IMR-90 (cell line): Measurements from ENCODE around the gene ZNF488. TPM values are rescaled to one million over a fixed set of nuclear protein-coding genes. Genes with fewer than 3 reads are reported as not detected.

Source experiments
- RCOR1 ChIP-seq: IDR thresholded peaks from 2 replicates; pipeline ENCODE4 v1.6.1; 2012; ENCODE audit warnings: mild to moderate bottlenecking, low read length, improper control_type of control experiment; ENCODE audit not compliant: insufficient replicate concordance
- polyA plus RNA-seq, 3 experiments: library from polyadenylated mRNA; depleted of rRNA; stranded (reverse); fragments of >200 nt; gene quantifications; 2 replicates each; pipeline ENCODE4 v1.2.3, GENCODE V29; 2012; ENCODE audit warnings: low replicate concordance in 1 of 3
- total RNA-seq: library from RNA; depleted of rRNA; stranded (reverse); fragments of >200 nt; gene quantifications from 2 replicates; pipeline ENCODE4 v1.2.3, GENCODE V29; 2012
- TF ChIP-seq, protein P1 (sequence below): fragments of 150-350 bp; IDR thresholded peaks from 2 replicates; pipeline ENCODE4 v1.6.1; 2017; ENCODE audit warnings: mild to moderate bottlenecking, antibody characterized with exemption, low read length, low read depth
- TF ChIP-seq, protein P2 (sequence below): fragments of 150-350 bp; IDR thresholded peaks from 2 replicates; pipeline ENCODE4 v1.6.1; 2016; ENCODE audit warnings: low read depth, mild to moderate bottlenecking, low read length, moderate library complexity, borderline replicate concordance

ZNF488 gene
- total and polyA plus RNA-seq, 2 of the 4 experiments (the other 2 are of a cell fraction): under 0.01 to 0.14 TPM

DNA sequence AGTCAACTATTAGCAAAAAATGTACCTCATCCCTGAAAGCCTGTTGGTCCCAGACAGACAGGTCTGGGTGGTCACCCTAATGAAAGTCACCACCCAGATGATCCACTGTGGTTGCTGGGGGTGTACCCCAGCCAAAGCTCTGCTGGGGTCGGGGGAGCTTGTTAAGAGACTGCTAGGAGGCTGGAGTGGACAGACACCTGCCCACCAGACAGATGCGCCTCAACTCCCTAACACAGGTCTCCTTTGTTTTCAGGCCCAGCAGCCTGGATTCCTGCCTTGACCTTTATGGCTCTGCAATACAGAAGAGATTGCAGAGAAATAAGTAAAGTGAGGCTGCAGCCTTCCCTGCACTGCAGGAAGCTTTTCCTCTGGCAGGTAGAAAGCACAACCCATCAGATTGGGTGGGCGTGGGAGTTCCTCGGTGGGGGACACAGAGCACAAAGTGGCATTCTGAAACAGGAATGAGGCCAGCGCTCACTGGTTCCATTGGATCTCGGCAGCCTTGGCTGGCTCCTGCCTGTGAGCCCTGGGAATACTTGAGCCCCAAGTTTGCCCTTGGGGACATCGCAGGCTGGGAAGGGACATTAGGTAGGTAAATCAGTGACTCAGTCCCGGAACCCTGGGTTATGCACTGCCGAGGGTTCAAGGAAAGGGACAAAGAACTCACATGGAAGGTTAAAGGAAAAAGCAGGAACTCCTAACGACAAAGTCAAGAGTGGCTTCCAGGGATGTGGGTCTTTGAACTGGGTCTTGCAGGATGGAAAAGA, 18.0 kb upstream of the ZNF488 start (continued):
- TF ChIP-seq, protein P1, sequence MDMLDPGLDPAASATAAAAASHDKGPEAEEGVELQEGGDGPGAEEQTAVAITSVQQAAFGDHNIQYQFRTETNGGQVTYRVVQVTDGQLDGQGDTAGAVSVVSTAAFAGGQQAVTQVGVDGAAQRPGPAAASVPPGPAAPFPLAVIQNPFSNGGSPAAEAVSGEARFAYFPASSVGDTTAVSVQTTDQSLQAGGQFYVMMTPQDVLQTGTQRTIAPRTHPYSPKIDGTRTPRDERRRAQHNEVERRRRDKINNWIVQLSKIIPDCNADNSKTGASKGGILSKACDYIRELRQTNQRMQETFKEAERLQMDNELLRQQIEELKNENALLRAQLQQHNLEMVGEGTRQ: no peak
- TF ChIP-seq, protein P2, sequence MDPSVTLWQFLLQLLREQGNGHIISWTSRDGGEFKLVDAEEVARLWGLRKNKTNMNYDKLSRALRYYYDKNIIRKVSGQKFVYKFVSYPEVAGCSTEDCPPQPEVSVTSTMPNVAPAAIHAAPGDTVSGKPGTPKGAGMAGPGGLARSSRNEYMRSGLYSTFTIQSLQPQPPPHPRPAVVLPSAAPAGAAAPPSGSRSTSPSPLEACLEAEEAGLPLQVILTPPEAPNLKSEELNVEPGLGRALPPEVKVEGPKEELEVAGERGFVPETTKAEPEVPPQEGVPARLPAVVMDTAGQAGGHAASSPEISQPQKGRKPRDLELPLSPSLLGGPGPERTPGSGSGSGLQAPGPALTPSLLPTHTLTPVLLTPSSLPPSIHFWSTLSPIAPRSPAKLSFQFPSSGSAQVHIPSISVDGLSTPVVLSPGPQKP: no peak
- no peak for TF ChIP-seq RCOR1
